CD14-positive monocyte (primary cell): ENCODE data around the gene CDH11. TPM values are rescaled to one million over a fixed set of nuclear protein-coding genes. Genes with fewer than 3 reads are reported as not detected.

Experiments
- DNase-seq, 3 donors: peaks; one replicate each; pipeline ENCODE4 v3.0.0-alpha.2; 2011 to 2022
- H2AFZ ChIP-seq: 2 replicates; pipeline ENCODE4 v1.6.0; 2012; ENCODE audit warnings: mild to moderate bottlenecking, low read depth, low read length, inconsistent platforms; ENCODE audit not compliant: insufficient read depth, poor library complexity, severe bottlenecking
- H3K27ac ChIP-seq, 2 donors: 1 replicate in 1 of 2; 2 replicates in 1 of 2; pipeline ENCODE4 v1.5.1; 2012 to 2013; ENCODE audit warnings: low read length in 2 of 2, control low read depth in 1 of 2, inconsistent platforms in 1 of 2, low read depth in 1 of 2, mild to moderate bottlenecking in 1 of 2
- H3K27me3 ChIP-seq, 2 donors: one replicate each; pipeline versions ENCODE4 v1.6.0 to v1.6.1; 2011 to 2013; ENCODE audit warnings: low read length in 2 of 2; ENCODE audit not compliant: control insufficient read depth in 2 of 2, insufficient read depth in 2 of 2
- H3K36me3 ChIP-seq, 2 donors: replicated peaks in 1 of 2; 1 replicate in 1 of 2; 2 replicates in 1 of 2; pipeline versions ENCODE4 v1.5.1 to v1.6.1; 2012 to 2013; ENCODE audit warnings: low read length in 2 of 2, control low read depth in 1 of 2, inconsistent platforms in 1 of 2, mild to moderate bottlenecking in 1 of 2; ENCODE audit not compliant: insufficient read depth in 2 of 2, control insufficient read depth in 1 of 2
- H3K4me1 ChIP-seq, 2 donors: 1 replicate in 1 of 2; 2 replicates in 1 of 2; pipeline versions ENCODE4 v1.5.1 to v1.6.1; 2012 to 2013; ENCODE audit warnings: low read length in 2 of 2, control low read depth in 1 of 2, inconsistent platforms in 1 of 2, mild to moderate bottlenecking in 1 of 2, moderate library complexity in 1 of 2; ENCODE audit not compliant: insufficient read depth in 2 of 2, control insufficient read depth in 1 of 2
- H3K4me2 ChIP-seq: replicated peaks from 2 replicates; pipeline ENCODE3; 2012; ENCODE audit warnings: low read length, moderate library complexity, mild to moderate bottlenecking; ENCODE audit not compliant: poor library complexity, severe bottlenecking; ENCODE audit errors: extremely low read depth
- H3K4me3 ChIP-seq, 3 experiments: fragments of 200-600 bp in 1 of 3; sonication (generic) in 1 of 3; replicated peaks in 1 of 3; 1 replicate in 2 of 3; 2 replicates in 1 of 3; pipeline ENCODE4 v1.5.1; 2011 to 2013; ENCODE audit warnings: low read length in 3 of 3, mild to moderate bottlenecking in 3 of 3, control low read depth in 2 of 3, low read depth in 2 of 3, inconsistent platforms in 1 of 3, moderate library complexity in 1 of 3
- H3K79me2 ChIP-seq: 2 replicates; pipeline ENCODE4 v1.6.0; 2012; ENCODE audit warnings: mild to moderate bottlenecking, control low read depth, inconsistent platforms, low read length, moderate library complexity; ENCODE audit not compliant: insufficient read depth
- H3K9ac ChIP-seq: 2 replicates; pipeline ENCODE4 v1.6.0; 2017; ENCODE audit warnings: low read length, mild to moderate bottlenecking; ENCODE audit not compliant: insufficient read depth, poor library complexity, severe bottlenecking
- H3K9me3 ChIP-seq, 2 donors: replicated peaks in 1 of 2; 1 replicate in 1 of 2; 2 replicates in 1 of 2; pipeline versions ENCODE4 v1.5.1 to v1.6.1; 2012 to 2013; ENCODE audit warnings: low read length in 2 of 2, control low read depth in 1 of 2; ENCODE audit not compliant: control insufficient read depth in 1 of 2, insufficient read depth in 1 of 2
- H4K20me1 ChIP-seq: 2 replicates; pipeline ENCODE4 v1.6.0; 2012; ENCODE audit warnings: mild to moderate bottlenecking, low read length, control low read depth, moderate library complexity; ENCODE audit not compliant: insufficient read depth
- H3K27ac Mint-ChIP-seq, 7 donors: one replicate each; pipeline ENCODE4 v1.8.0; 2020; ENCODE audit warnings: mild to moderate bottlenecking in 7 of 7, mixed read lengths in 7 of 7, moderate library complexity in 6 of 7, inconsistent platforms in 2 of 7
- H3K27me3 Mint-ChIP-seq, 3 donors: one replicate each; pipeline ENCODE4 v1.8.0; 2021 to 2022; ENCODE audit warnings: low read depth in 3 of 3, mild to moderate bottlenecking in 3 of 3, mixed read lengths in 3 of 3, moderate library complexity in 3 of 3, inconsistent platforms in 1 of 3
- H3K36me3 Mint-ChIP-seq, 2 donors: one replicate each; pipeline ENCODE4 v1.8.0; 2020; ENCODE audit warnings: mixed read lengths in 2 of 2, inconsistent platforms in 1 of 2, mild to moderate bottlenecking in 1 of 2
- H3K4me1 Mint-ChIP-seq: one replicate; pipeline ENCODE4 v1.8.0; 2020; ENCODE audit warnings: mild to moderate bottlenecking, mixed read lengths
- H3K4me3 Mint-ChIP-seq, 2 donors: one replicate each; pipeline ENCODE4 v1.8.0; 2020; ENCODE audit warnings: mild to moderate bottlenecking in 2 of 2, mixed read lengths in 2 of 2, moderate library complexity in 1 of 2
- H3K9me3 Mint-ChIP-seq, 7 donors: one replicate each; pipeline ENCODE4 v1.8.0; 2020 to 2022; ENCODE audit warnings: mixed read lengths in 7 of 7, mild to moderate bottlenecking in 6 of 7, moderate library complexity in 6 of 7, inconsistent platforms in 2 of 7
- CTCF ChIP-seq: fragments of 200-600 bp; IDR thresholded peaks from one replicate; pipeline ENCODE4 v1.8.0; 2022; ENCODE audit warnings: antibody characterized with exemption, mild to moderate bottlenecking
- WGBS: methylation state at CpG from one replicate; pipeline ENCODE4 v1.1.5; 2013; ENCODE audit warnings: missing lambda C conversion rate; ENCODE audit not compliant: insufficient coverage; 5-methylcytosine and 5-hydroxymethylcytosine counted together
- intact Hi-C, 2 donors: fragments of 100-400 bp; cut with micrococcal nuclease; formaldehyde crosslinking; loops; one replicate each; pipeline versions ENCODE4 v1.15.0 to v1.15.1; 2023
- polyA plus RNA-seq, 3 donors: library from polyadenylated mRNA; depleted of rRNA in 1 of 3; unstranded in 2 of 3; stranded (reverse) in 1 of 3; fragments of 300-500 nt in 2 of 3; fragments of >200 nt in 1 of 3; fragmentation: Illumina TruSeq in 2 of 3; gene quantifications; 1 replicate in 2 of 3; 2 replicates in 1 of 3; pipeline ENCODE4 v1.2.3, GENCODE V29; 2012 to 2021

CDH11 gene
- polyA plus RNA-seq, 3 donors: not detected

DNA sequence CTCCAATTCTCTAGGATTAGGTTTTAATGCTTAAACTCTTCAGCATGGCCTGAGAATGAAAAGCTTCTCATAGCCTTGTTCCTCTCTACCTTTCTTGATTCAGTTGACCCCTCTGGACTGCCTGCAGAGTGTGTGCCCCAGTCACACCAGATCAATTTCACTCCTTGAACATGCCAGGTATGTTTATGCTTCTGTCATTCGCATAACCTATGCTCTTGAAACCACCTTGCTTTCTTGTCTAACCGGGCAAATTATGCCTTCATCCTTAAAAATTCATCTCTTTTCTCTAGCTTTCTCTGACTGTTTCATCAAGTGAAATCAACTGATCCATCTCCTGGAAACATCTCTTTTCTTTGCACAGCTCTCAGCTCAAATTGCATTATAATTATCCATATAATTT, 42.3 kb downstream of the CDH11 start:
- Histone ChIP-seq H2AFZ (no peak overlapping the region), H3K9ac (no peak overlapping the region), H3K4me1 (no peaks in the 10 kb centered on the region), H3K27me3 (no peaks in the 10 kb centered on the region), H3K4me3 (no peak overlapping the region), H3K36me3 (no peaks in the 10 kb centered on the region), H3K27ac (no peak overlapping the region), H3K4me2 (no peak overlapping the region), H3K79me2 (no peaks in the 10 kb centered on the region), H3K9me3 (no peaks in the 10 kb centered on the region), H4K20me1 (no peaks in the 10 kb centered on the region)
- no peaks in the 10 kb centered on the region for H3K4me1 Mint-ChIP-seq
- H3K4me3 Mint-ChIP-seq: no peak overlapping the region
- intact Hi-C loops: no loop called here
- TF ChIP-seq CTCF: no peak
- no peak overlapping the region for H3K27ac Mint-ChIP-seq
- DNase-seq: no peak
- 87% methylated on average over 2 of the region's 2 CpGs for WGBS
- H3K36me3 Mint-ChIP-seq: no peaks in the 10 kb centered on the region
- peaks cover 0 to 4% (median 0%) of the 10 kb centered on the region in 7 donors for H3K9me3 Mint-ChIP-seq
- H3K27me3 Mint-ChIP-seq: peaks cover 0 to 3% (median 2%) of the 10 kb centered on the region in 3 donors

DNA sequence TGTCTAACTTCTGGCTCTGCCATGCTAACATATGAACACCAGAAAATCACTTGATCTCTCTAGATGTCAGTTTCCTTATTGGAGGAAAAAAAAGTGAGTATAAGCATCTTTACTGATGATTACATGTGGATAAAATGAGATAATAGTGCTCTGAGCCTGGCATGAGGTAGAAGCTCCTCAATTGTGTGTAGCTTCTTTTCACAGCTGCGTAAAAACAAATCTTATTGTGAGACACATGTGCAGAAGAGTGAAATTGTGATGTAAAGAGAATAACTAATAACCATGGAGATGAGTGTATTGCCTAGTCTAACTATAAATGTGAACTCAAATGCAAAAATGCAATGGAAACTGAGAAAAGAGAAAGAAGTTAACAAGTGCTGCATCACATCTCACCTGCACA, 44.7 kb downstream of the CDH11 start:
- no peaks in the 10 kb centered on the region for H4K20me1 ChIP-seq
- H3K36me3 Mint-ChIP-seq: no peaks in the 10 kb centered on the region

More for the DNA sequence above, 44.7 kb downstream of the CDH11 start:
- H3K79me2 ChIP-seq: no peaks in the 10 kb centered on the region
- no peak overlapping the region for H3K9ac ChIP-seq
- Mint-ChIP-seq H3K27me3 (peaks cover 0 to 3% (median 2%) of the 10 kb centered on the region in 3 donors), H3K4me3 (no peak overlapping the region), H3K4me1 (no peaks in the 10 kb centered on the region), H3K27ac (no peak overlapping the region), H3K9me3 (peaks cover 0 to 4% (median 0%) of the 10 kb centered on the region in 7 donors)
- TF ChIP-seq CTCF: no peak
- H3K4me1 ChIP-seq: no peaks in the 10 kb centered on the region
- H3K27me3 ChIP-seq: no peaks in the 10 kb centered on the region
- intact Hi-C loops: no loop called here
- H3K4me2 ChIP-seq: no peak overlapping the region
- 100% methylated on average over 1 of the region's 1 CpG for WGBS
- DNase-seq: no peak
- no peaks in the 10 kb centered on the region for H3K36me3 ChIP-seq
- H2AFZ ChIP-seq: no peak overlapping the region
- H3K9me3 ChIP-seq: no peaks in the 10 kb centered on the region
- H3K4me3 ChIP-seq: no peak overlapping the region
- no peak overlapping the region for H3K27ac ChIP-seq
